Muscle of leg (tissue), 16 donors: ENCODE results near the gene DPM3. TPM values are rescaled to one million over a fixed set of nuclear protein-coding genes. Genes with fewer than 3 reads are reported as not detected.
"Not testable (repeated sequence)": the region's sequence is repeated elsewhere in the genome, so short reads cannot be mapped to it uniquely, and the experiment has no call there.

ENCODE experiments used
- DNase-seq: peaks from one replicate; pipeline ENCODE4 v3.0.0; 2013
- H3K27ac ChIP-seq: one replicate; pipeline ENCODE4 v1.5.1; 2013; ENCODE audit warnings: mild to moderate bottlenecking, low read length, control low read depth
- H3K27me3 ChIP-seq: one replicate; pipeline ENCODE4 v1.6.1; 2013; ENCODE audit warnings: low read length; ENCODE audit not compliant: control insufficient read depth, insufficient read depth
- H3K36me3 ChIP-seq: one replicate; pipeline ENCODE4 v1.6.1; 2013; ENCODE audit warnings: low read length; ENCODE audit not compliant: control insufficient read depth, insufficient read depth
- H3K4me1 ChIP-seq: one replicate; pipeline ENCODE4 v1.6.1; 2013; ENCODE audit warnings: low read length; ENCODE audit not compliant: control insufficient read depth, insufficient read depth
- H3K4me3 ChIP-seq: one replicate; pipeline ENCODE4 v1.5.1; 2013; ENCODE audit warnings: low read length, control low read depth
- H3K9me3 ChIP-seq: replicated peaks from 2 replicates; pipeline ENCODE4 v1.6.1; 2013; ENCODE audit warnings: low read depth, low read length; ENCODE audit not compliant: control insufficient read depth
- whole genome bisulfite sequencing: methylation state at CpG from one replicate; pipeline ENCODE4 v1.1.5; 2013; ENCODE audit warnings: missing lambda C conversion rate; ENCODE audit not compliant: insufficient coverage; 5-methylcytosine and 5-hydroxymethylcytosine counted together
- long read RNA-seq, 11 donors: transcript quantifications; one replicate each; lab custom pipeline, GENCODE V29; 2026
- polyA plus RNA-seq, 8 donors: library from polyadenylated mRNA; unstranded; fragments of 120-200 nt; gene quantifications; one replicate each; pipeline versions ENCODE4 v1.2.1 to v1.2.3, GENCODE V29; 2013; ENCODE audit warnings: inconsistent platforms in 1 of 8, low replicate concordance in 1 of 8; ENCODE audit not compliant: insufficient read length in 8 of 8, insufficient read depth in 1 of 8
- total RNA-seq: library from RNA; stranded (reverse); fragments of 120-200 nt; gene quantifications from one replicate; pipeline ENCODE4 v1.2.4, GENCODE V29; 2013

Gene DPM3
- total RNA-seq (21.1 TPM), polyA plus RNA-seq (10 to 100 TPM; 20.1 to 27.9 (median 23.6) TPM)
- long read RNA-seq, donor 1, transcript DPM3-203 (2 exons, 409 nt): major isoform, 8 of 8 reads
- long read RNA-seq, donor 1, partial matches to known transcripts: 0 of 8 reads
- long read RNA-seq, donor 1, other reads (novel, unspliced or antisense): 0 of 8 reads
- long read RNA-seq, donor 2, partial matches to known transcripts: 0 of 2 reads
- long read RNA-seq, donor 2, other reads (novel, unspliced or antisense): 0 of 2 reads
- long read RNA-seq, donor 3, transcript DPM3-203 (2 exons, 409 nt): major isoform, 7 of 11 reads
- long read RNA-seq, donor 3, partial matches to known transcripts: 0 of 11 reads
- long read RNA-seq, donor 3, other reads (novel, unspliced or antisense): 0 of 11 reads
- long read RNA-seq, donor 4, transcript DPM3-203 (2 exons, 409 nt): major isoform, 7 of 11 reads
- long read RNA-seq, donor 4, partial matches to known transcripts: 0 of 11 reads
- long read RNA-seq, donor 4, other reads (novel, unspliced or antisense): 0 of 11 reads
- long read RNA-seq, donor 5, transcript DPM3-201 (2 exons, 486 nt): minor isoform, 5 of 56 reads
- long read RNA-seq, donor 5, transcript DPM3-202 (1 exons, 517 nt): minor isoform, 22 of 56 reads
- long read RNA-seq, donor 5, transcript DPM3-203 (2 exons, 409 nt): major isoform, 29 of 56 reads
- long read RNA-seq, donor 5, partial matches to known transcripts: 0 of 56 reads
- long read RNA-seq, donor 5, other reads (novel, unspliced or antisense): 0 of 56 reads
- long read RNA-seq, donor 6, transcript DPM3-201 (2 exons, 486 nt): minor isoform, 6 of 37 reads
- long read RNA-seq, donor 6, transcript DPM3-202 (1 exons, 517 nt): minor isoform, 10 of 37 reads
- long read RNA-seq, donor 6, transcript DPM3-203 (2 exons, 409 nt): major isoform, 21 of 37 reads
- long read RNA-seq, donor 6, partial matches to known transcripts: 0 of 37 reads
- long read RNA-seq, donor 6, other reads (novel, unspliced or antisense): 0 of 37 reads
- long read RNA-seq, donor 7, transcript DPM3-202 (1 exons, 517 nt): minor isoform, 15 of 38 reads
- long read RNA-seq, donor 7, transcript DPM3-203 (2 exons, 409 nt): major isoform, 19 of 38 reads
- long read RNA-seq, donor 7, partial matches to known transcripts: 0 of 38 reads
- long read RNA-seq, donor 7, other reads (novel, unspliced or antisense): 0 of 38 reads
- long read RNA-seq, donor 8, transcript DPM3-202 (1 exons, 517 nt): minor isoform, 5 of 25 reads
- long read RNA-seq, donor 8, transcript DPM3-201 (2 exons, 486 nt): minor isoform, 6 of 25 reads
- long read RNA-seq, donor 8, transcript DPM3-203 (2 exons, 409 nt): major isoform, 14 of 25 reads
- long read RNA-seq, donor 8, partial matches to known transcripts: 0 of 25 reads
- long read RNA-seq, donor 8, other reads (novel, unspliced or antisense): 0 of 25 reads
- long read RNA-seq, donor 9, transcript DPM3-202 (1 exons, 517 nt): minor isoform, 10 of 35 reads
- long read RNA-seq, donor 9, transcript DPM3-203 (2 exons, 409 nt): major isoform, 20 of 35 reads
- long read RNA-seq, donor 9, transcript DPM3-201 (2 exons, 486 nt): minor isoform, 5 of 35 reads
- long read RNA-seq, donor 9, partial matches to known transcripts: 0 of 35 reads
- long read RNA-seq, donor 9, other reads (novel, unspliced or antisense): 0 of 35 reads
- long read RNA-seq, donor 10, transcript DPM3-203 (2 exons, 409 nt): major isoform, 13 of 27 reads
- long read RNA-seq, donor 10, transcript DPM3-201 (2 exons, 486 nt): minor isoform, 5 of 27 reads
- long read RNA-seq, donor 10, transcript DPM3-202 (1 exons, 517 nt): minor isoform, 9 of 27 reads
- long read RNA-seq, donor 10, partial matches to known transcripts: 0 of 27 reads
- long read RNA-seq, donor 10, other reads (novel, unspliced or antisense): 0 of 27 reads
- long read RNA-seq, donor 11, transcript DPM3-203 (2 exons, 409 nt): major isoform, 19 of 30 reads
- long read RNA-seq, donor 11, transcript DPM3-202 (1 exons, 517 nt): minor isoform, 8 of 30 reads
- long read RNA-seq, donor 11, partial matches to known transcripts: 0 of 30 reads
- long read RNA-seq, donor 11, other reads (novel, unspliced or antisense): 0 of 30 reads

GRCh38 chr1:155139895-155140629 is at the start of gene DPM3:
Gene DPM3, minus strand, starts transcription at chr1:155140531. Its CDS starts 291 bp downstream, at chr1:155140240.
- Histone ChIP-seq H3K27me3 (peaks cover 2% of the 10 kb centered on the region), H3K4me1 (peaks cover 24% of the 10 kb centered on the region), H3K27ac (peak within 1 kb of the TSS; percentile 86), H3K36me3 (peaks cover 10% of the 10 kb centered on the region), H3K4me3 (peak within 1 kb of the TSS; percentile 68), H3K9me3 (no peaks in the 10 kb centered on the region)
- 0% methylated on average over 41 of the region's 42 CpGs for WGBS
- DNase-seq: peak; percentile 93

- not testable (repeated sequence) for H3K27me3 ChIP-seq, H3K4me3 ChIP-seq, H3K36me3 ChIP-seq, H3K27ac ChIP-seq, H3K9me3 ChIP-seq, DNase-seq
- H3K4me1 ChIP-seq: peaks cover 30% of the 10 kb centered on the region
- WGBS: 93% methylated on average over 12 of the region's 45 CpGs
Measured at GRCh38 chr1:155189926-155190325, 49.6 kb upstream of the DPM3 start.

GRCh38 chr1:155188268-155188667 is 47.9 kb upstream of the DPM3 start:
- no peak for DNase-seq

GRCh38 chr1:155187456-155187891 is 47.1 kb upstream of the DPM3 start:
- Histone ChIP-seq H3K4me3 (no peak overlapping the region), H3K36me3 (no peaks in the 10 kb centered on the region), H3K9me3 (no peaks in the 10 kb centered on the region), H3K27me3 (no peaks in the 10 kb centered on the region), H3K27ac (no peak overlapping the region), H3K4me1 (peaks cover 28% of the 10 kb centered on the region)
- 66% methylated on average over 16 of the region's 16 CpGs for WGBS
- DNase-seq: no peak

More at GRCh38 chr1:155188268-155188667, 47.9 kb upstream of the DPM3 start:
- Histone ChIP-seq H3K27me3 (no peaks in the 10 kb centered on the region), H3K4me3 (no peak overlapping the region), H3K9me3 (no peaks in the 10 kb centered on the region), H3K36me3 (no peaks in the 10 kb centered on the region), H3K4me1 (peaks cover 32% of the 10 kb centered on the region), H3K27ac (no peak overlapping the region)
- 85% methylated on average over 12 of the region's 14 CpGs for WGBS

- H3K27me3 ChIP-seq: no peaks in the 10 kb centered on the region
- H3K9me3 ChIP-seq: no peaks in the 10 kb centered on the region
- H3K4me1 ChIP-seq: peaks cover 28% of the 10 kb centered on the region
- WGBS: 71% methylated on average over 14 of the region's 14 CpGs
- H3K27ac ChIP-seq: no peak overlapping the region
- no peak overlapping the region for H3K4me3 ChIP-seq
- no peaks in the 10 kb centered on the region for H3K36me3 ChIP-seq
- DNase-seq: no peak
Measured at GRCh38 chr1:155186794-155187455, 46.6 kb upstream of the DPM3 start.

GRCh38 chr1:155186067-155186793 is 45.9 kb upstream of the DPM3 start:
- Histone ChIP-seq H3K9me3 (no peaks in the 10 kb centered on the region), H3K4me3 (no peak overlapping the region), H3K27me3 (no peaks in the 10 kb centered on the region), H3K36me3 (no peaks in the 10 kb centered on the region), H3K27ac (peak overlapping the region; percentile 93), H3K4me1 (peaks cover 28% of the 10 kb centered on the region)
- DNase-seq: no peak
- WGBS: 86% methylated on average over 4 of the region's 8 CpGs

- WGBS: 47% methylated on average over 6 of the region's 6 CpGs
- Histone ChIP-seq H3K4me3 (no peak overlapping the region), H3K4me1 (peaks cover 28% of the 10 kb centered on the region), H3K9me3 (no peaks in the 10 kb centered on the region), H3K36me3 (no peaks in the 10 kb centered on the region), H3K27ac (peak overlapping the region; percentile 93), H3K27me3 (no peaks in the 10 kb centered on the region)
- DNase-seq: no peak
Measured at GRCh38 chr1:155185783-155186066, 45.4 kb upstream of the DPM3 start.
